Dermis blood vessel endothelial cell (primary cell): ENCODE data around the gene MSANTD1. TPM values are rescaled to one million over a fixed set of nuclear protein-coding genes. Genes with fewer than 3 reads are reported as not detected.

ENCODE experiments used
- DNase-seq: peaks from one replicate; pipeline ENCODE4 v3.0.0; 2010
- total RNA-seq: library from RNA; depleted of rRNA; stranded (reverse); fragments of >200 nt; gene quantifications from 2 replicates; pipeline ENCODE4 v1.2.3, GENCODE V29; 2014

MSANTD1 gene
- total RNA-seq, 1 donor from 2014 or later, result 0.34 TPM

GRCh38 chr4:3217266-3217665 is 31.7 kb upstream of the MSANTD1 start:
- DNase-seq, result no peak

- DNase-seq, result no peak
Observed at GRCh38 chr4:3217771-3218170, 31.2 kb upstream of the MSANTD1 start.

GRCh38 chr4:3218824-3219760 is 29.9 kb upstream of the MSANTD1 start:
- no peak for DNase-seq

GRCh38 chr4:3219761-3220475 is 29.0 kb upstream of the MSANTD1 start:
- DNase-seq, result no peak

- no peak for DNase-seq
Observed at GRCh38 chr4:3220476-3221183, 28.3 kb upstream of the MSANTD1 start.

GRCh38 chr4:3221184-3221494 is 27.8 kb upstream of the MSANTD1 start:
- DNase-seq, result no peak

GRCh38 chr4:3221996-3222395 is 27.0 kb upstream of the MSANTD1 start:
- DNase-seq, result no peak

GRCh38 chr4:3223346-3223745 is 25.6 kb upstream of the MSANTD1 start:
- no peak for DNase-seq

GRCh38 chr4:3223956-3224748 is 24.8 kb upstream of the MSANTD1 start:
- DNase-seq, result no peak

- DNase-seq, result no peak
Observed at GRCh38 chr4:3225071-3225850, 23.7 kb upstream of the MSANTD1 start.

- no peak for DNase-seq
Observed at GRCh38 chr4:3225936-3226335, 23.0 kb upstream of the MSANTD1 start.

GRCh38 chr4:3226467-3226866 is 22.5 kb upstream of the MSANTD1 start:
- no peak for DNase-seq

- DNase-seq, result no peak
Observed at GRCh38 chr4:3226944-3227343, 22.0 kb upstream of the MSANTD1 start.

GRCh38 chr4:3227878-3228675 is 20.9 kb upstream of the MSANTD1 start:
- no peak for DNase-seq

GRCh38 chr4:3228881-3229280 is 20.1 kb upstream of the MSANTD1 start:
- DNase-seq, result no peak

- DNase-seq, result no peak
Observed at GRCh38 chr4:3229328-3229727, 19.6 kb upstream of the MSANTD1 start.

GRCh38 chr4:3229964-3230363 is 19.0 kb upstream of the MSANTD1 start:
- DNase-seq, result no peak

- DNase-seq, result no peak
Observed at GRCh38 chr4:3231471-3231870, 17.5 kb upstream of the MSANTD1 start.

- DNase-seq, result no peak
Observed at GRCh38 chr4:3232001-3232400, 17.0 kb upstream of the MSANTD1 start.

- no peak for DNase-seq
Observed at GRCh38 chr4:3232871-3233271, 16.1 kb upstream of the MSANTD1 start.
